PC-3 (cell line): ENCODE results near the gene CTBP2. TPM values are rescaled to one million over a fixed set of nuclear protein-coding genes. Genes with fewer than 3 reads are reported as not detected.
A peak's percentile ranks its signal among the peaks of the same experiment; 100 is the strongest.

Experiments used
- ATAC-seq: fragments of 200-7000 bp; cut with Tn5 transposase; 2 replicates; pipeline ENCODE4 v1.9.1; 2020; ENCODE audit warnings: mild to moderate bottlenecking, moderate library complexity
- BruUV-seq: library from RNA; stranded (reverse); fragments of 400-500 nt; replicated peaks from 2 replicates; lab custom pipeline; 2021; lab: Mats Ljungman, UMichigan
- CTCF ChIA-PET: fragments of 300-600 bp; sonication (Branson Sonifier 250); formaldehyde crosslinking; loops from one replicate; lab custom pipeline; 2022; ENCODE audit warnings: antibody characterized with exemption; lab: Charles Lee
- POLR2A ChIA-PET: fragments of 300-600 bp; sonication (Branson Sonifier 250); formaldehyde crosslinking; loops from one replicate; lab custom pipeline; 2022; ENCODE audit warnings: antibody characterized with exemption; ENCODE audit not compliant: unreplicated experiment; lab: Charles Lee
- DNase-seq: peaks from one replicate; pipeline ENCODE4 v3.0.0-alpha.2; 2015
- H2AFZ ChIP-seq: fragments of 300-600 bp; sonication (generic); 2 replicates; pipeline ENCODE4 v1.6.0; 2016; ENCODE audit warnings: antibody characterized with exemption, low read length
- H3F3A ChIP-seq: fragments of 300-600 bp; sonication (generic); one replicate; pipeline ENCODE4 v1.6.0; 2017; ENCODE audit warnings: antibody characterized with exemption, low read length, control low read depth, mild to moderate bottlenecking; ENCODE audit not compliant: unreplicated experiment
- H3K27ac ChIP-seq: fragments of 300-600 bp; sonication (generic); 2 replicates; pipeline ENCODE4 v1.5.1; 2016; ENCODE audit warnings: mild to moderate bottlenecking, low read length
- H3K27me3 ChIP-seq: fragments of 300-600 bp; sonication (generic); 2 replicates; pipeline ENCODE4 v1.6.1; 2016; ENCODE audit warnings: low read length, mixed read lengths
- H3K36me3 ChIP-seq: fragments of 300-600 bp; sonication (generic); 2 replicates; pipeline ENCODE4 v1.6.1; 2016; ENCODE audit warnings: low read depth, mixed run types, low read length, mixed read lengths
- H3K4me1 ChIP-seq: fragments of 300-600 bp; sonication (generic); 2 replicates; pipeline ENCODE4 v1.5.1; 2016; ENCODE audit warnings: low read length; ENCODE audit not compliant: insufficient read depth
- H3K4me2 ChIP-seq: fragments of 300-600 bp; sonication (generic); 2 replicates; pipeline ENCODE4 v1.6.0; 2016; ENCODE audit warnings: low read length
- H3K4me3 ChIP-seq: fragments of 300-600 bp; sonication (generic); 2 replicates; pipeline ENCODE4 v1.5.1; 2016; ENCODE audit warnings: mild to moderate bottlenecking, low read length, mixed read lengths
- H3K79me2 ChIP-seq: fragments of 300-600 bp; sonication (generic); 2 replicates; pipeline ENCODE4 v1.6.1; 2017; ENCODE audit warnings: low read length, mixed read lengths
- H3K9ac ChIP-seq: fragments of 300-600 bp; sonication (generic); 2 replicates; pipeline ENCODE4 v1.6.0; 2016; ENCODE audit warnings: mild to moderate bottlenecking, low read length
- H3K9me2 ChIP-seq: fragments of 300-600 bp; sonication (generic); replicated peaks from 2 replicates; pipeline ENCODE4 v1.6.1; 2016; ENCODE audit warnings: mixed run types, low read length, mixed read lengths
- H3K9me3 ChIP-seq: fragments of 300-600 bp; sonication (generic); 2 replicates; pipeline ENCODE4 v1.6.1; 2016; ENCODE audit warnings: low read length, mixed read lengths
- H4K20me1 ChIP-seq: fragments of 300-600 bp; sonication (generic); 2 replicates; pipeline ENCODE4 v1.6.1; 2016; ENCODE audit warnings: low read length, mixed read lengths
- EZH2 ChIP-seq: fragments of 300-600 bp; sonication (generic); IDR thresholded peaks from one replicate; pipeline ENCODE4 v1.6.1; 2017; ENCODE audit warnings: antibody characterized with exemption, mild to moderate bottlenecking, low read length; ENCODE audit not compliant: unreplicated experiment
- EZH2phosphoT487 ChIP-seq: fragments of 300-600 bp; sonication (generic); IDR thresholded peaks from 2 replicates; pipeline ENCODE4 v1.6.1; 2018; ENCODE audit warnings: mild to moderate bottlenecking, antibody characterized with exemption, low read length, borderline replicate concordance
- intact Hi-C: fragments of 100-400 bp; cut with micrococcal nuclease; formaldehyde crosslinking; loops from 2 replicates; pipeline ENCODE4 v1.9.0; 2023
- microRNA-seq: library from miRNA; unstranded; fragments of <30 nt; microRNA quantifications from one replicate; pipeline ENCODE4 v1.1.0, GENCODE V29; 2020; ENCODE audit not compliant: unreplicated experiment
- total RNA-seq: library from RNA; depleted of rRNA; stranded (reverse); fragments of >200 nt; gene quantifications from 2 replicates; pipeline ENCODE4 v1.2.3, GENCODE V29; 2014; rRNA removed
- TF ChIP-seq, protein P1 (sequence below): fragments of 300-600 bp; sonication (generic); conservative IDR thresholded peaks from 2 replicates; pipeline ENCODE4 v1.5.1; 2017; ENCODE audit warnings: antibody characterized with exemption, low read depth, mild to moderate bottlenecking, low read length

CTBP2 gene
- total RNA-seq, 1 experiment from 2014 or later: 78.9 TPM

DNA sequence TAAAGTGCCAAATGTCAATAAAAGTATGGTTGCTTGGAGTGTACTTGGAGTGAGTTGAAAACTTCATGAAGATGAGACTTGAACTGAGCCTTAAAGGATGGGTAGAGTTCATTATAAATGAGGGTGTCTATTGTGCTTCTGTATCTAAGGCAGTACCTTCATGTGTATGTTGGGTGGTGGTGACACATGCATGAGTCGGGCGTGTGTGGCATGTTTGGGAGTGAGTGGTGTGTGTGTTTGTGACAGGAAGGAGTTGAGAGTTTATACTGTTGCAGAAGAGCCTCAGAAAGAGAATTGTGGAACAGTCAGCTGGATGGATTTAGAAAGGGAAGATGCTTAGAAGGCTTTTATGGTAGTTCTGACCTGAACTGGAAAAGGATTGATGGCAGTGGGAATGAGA lies 224.4 kb downstream of the CTBP2 start:
- Histone ChIP-seq H3F3A (no peaks in the 10 kb centered on the region), H3K4me2 (no peak overlapping the region), H3K4me1 (no peaks in the 10 kb centered on the region), H4K20me1 (peaks cover 31% of the 10 kb centered on the region), H2AFZ (no peak overlapping the region), H3K9me2 (no peaks in the 10 kb centered on the region), H3K27me3 (no peaks in the 10 kb centered on the region), H3K27ac (no peak overlapping the region), H3K9ac (no peak overlapping the region), H3K4me3 (no peak overlapping the region), H3K36me3 (no peaks in the 10 kb centered on the region), H3K9me3 (no peaks in the 10 kb centered on the region), H3K79me2 (peaks cover 97% of the 10 kb centered on the region)
- ATAC-seq (peak; percentile 29; the same call in 1 of the 2 replicates), DNase-seq (peak; percentile 40)
- CTCF ChIA-PET: interaction anchor here (0.6 kb wide), 1 partner anchor 42 kb away, joined by 12 read pairs; no protein-coding TSS in a partner anchor
- no TSS peak for BruUV-seq
- POLR2A ChIA-PET: no interaction called here
- TF ChIP-seq EZH2 (no peak), EZH2phosphoT487 (no peak)
- TF ChIP-seq, protein P1, sequence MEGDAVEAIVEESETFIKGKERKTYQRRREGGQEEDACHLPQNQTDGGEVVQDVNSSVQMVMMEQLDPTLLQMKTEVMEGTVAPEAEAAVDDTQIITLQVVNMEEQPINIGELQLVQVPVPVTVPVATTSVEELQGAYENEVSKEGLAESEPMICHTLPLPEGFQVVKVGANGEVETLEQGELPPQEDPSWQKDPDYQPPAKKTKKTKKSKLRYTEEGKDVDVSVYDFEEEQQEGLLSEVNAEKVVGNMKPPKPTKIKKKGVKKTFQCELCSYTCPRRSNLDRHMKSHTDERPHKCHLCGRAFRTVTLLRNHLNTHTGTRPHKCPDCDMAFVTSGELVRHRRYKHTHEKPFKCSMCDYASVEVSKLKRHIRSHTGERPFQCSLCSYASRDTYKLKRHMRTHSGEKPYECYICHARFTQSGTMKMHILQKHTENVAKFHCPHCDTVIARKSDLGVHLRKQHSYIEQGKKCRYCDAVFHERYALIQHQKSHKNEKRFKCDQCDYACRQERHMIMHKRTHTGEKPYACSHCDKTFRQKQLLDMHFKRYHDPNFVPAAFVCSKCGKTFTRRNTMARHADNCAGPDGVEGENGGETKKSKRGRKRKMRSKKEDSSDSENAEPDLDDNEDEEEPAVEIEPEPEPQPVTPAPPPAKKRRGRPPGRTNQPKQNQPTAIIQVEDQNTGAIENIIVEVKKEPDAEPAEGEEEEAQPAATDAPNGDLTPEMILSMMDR: no peak
- intact Hi-C loops: no loop called here

Small RNA genes lying within 50 kb of the gene (microRNA-seq; reads per million reads assigned to microRNA genes)
- not detected for gene MIR4296

Other genes with a start within 250 kb of the CTBP2 start
- 12.8 and 13.1 TPM in 2 replicates for gene ZRANB1, start 218.4 kb downstream of the CTBP2 start, total RNA-seq